Peyer's patch (tissue), 4 donors: ENCODE measurements around the gene CARMIL1.

Experiments
- POLR2A ChIP-seq, 2 donors: fragments of 450-650 bp; IDR thresholded peaks; one replicate each; pipeline ENCODE4 v1.5.1; 2017; ENCODE audit warnings: antibody characterized with exemption in 2 of 2, mild to moderate bottlenecking in 2 of 2, moderate library complexity in 2 of 2
- TF ChIP-seq, protein P1 (sequence below), 6 experiments: fragments of 450-650 bp in 4 of 6; fragments of 200-600 bp in 2 of 6; sonication (generic) in 1 of 6; IDR thresholded peaks; one replicate each; pipeline ENCODE4 v1.5.1; 2017 to 2019; ENCODE audit warnings: antibody characterized with exemption in 6 of 6, mild to moderate bottlenecking in 3 of 6, moderate library complexity in 1 of 6

DNA sequence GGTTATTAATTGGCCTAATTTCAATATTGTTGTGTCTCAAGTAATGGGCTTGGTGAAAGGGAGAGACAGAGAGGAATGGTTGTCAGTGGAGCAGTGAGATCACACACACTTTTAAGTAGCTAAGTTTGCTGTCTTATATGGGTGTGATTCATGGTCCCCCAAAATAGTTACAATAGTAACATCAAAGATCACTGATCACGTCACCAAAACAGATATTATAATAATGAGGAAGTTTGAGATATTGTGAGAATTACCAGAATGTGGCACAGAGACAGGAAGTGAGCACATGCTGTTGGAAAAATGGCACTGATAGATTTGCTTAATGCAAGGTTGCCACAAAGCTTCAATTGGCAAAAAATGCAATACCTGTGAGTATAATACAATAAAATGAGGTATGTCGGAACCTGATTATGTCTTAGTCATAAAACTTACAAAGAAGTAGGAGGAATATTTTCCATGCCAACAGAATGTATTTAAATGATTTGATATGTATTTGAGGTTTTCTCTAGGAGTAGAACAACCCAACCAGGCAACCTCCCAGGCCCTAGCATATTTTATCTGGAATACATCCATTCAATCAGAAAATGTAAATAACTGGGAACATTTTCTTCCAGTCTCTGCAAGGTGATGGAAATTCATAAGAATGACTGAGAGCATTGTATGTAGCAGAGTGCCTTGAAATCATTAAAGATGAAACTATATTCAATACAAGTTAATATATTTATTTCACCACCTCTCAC, 167.8 kb downstream of the CARMIL1 start:
- TF ChIP-seq, protein P1, sequence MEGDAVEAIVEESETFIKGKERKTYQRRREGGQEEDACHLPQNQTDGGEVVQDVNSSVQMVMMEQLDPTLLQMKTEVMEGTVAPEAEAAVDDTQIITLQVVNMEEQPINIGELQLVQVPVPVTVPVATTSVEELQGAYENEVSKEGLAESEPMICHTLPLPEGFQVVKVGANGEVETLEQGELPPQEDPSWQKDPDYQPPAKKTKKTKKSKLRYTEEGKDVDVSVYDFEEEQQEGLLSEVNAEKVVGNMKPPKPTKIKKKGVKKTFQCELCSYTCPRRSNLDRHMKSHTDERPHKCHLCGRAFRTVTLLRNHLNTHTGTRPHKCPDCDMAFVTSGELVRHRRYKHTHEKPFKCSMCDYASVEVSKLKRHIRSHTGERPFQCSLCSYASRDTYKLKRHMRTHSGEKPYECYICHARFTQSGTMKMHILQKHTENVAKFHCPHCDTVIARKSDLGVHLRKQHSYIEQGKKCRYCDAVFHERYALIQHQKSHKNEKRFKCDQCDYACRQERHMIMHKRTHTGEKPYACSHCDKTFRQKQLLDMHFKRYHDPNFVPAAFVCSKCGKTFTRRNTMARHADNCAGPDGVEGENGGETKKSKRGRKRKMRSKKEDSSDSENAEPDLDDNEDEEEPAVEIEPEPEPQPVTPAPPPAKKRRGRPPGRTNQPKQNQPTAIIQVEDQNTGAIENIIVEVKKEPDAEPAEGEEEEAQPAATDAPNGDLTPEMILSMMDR (IDR thresholded peaks at IDR 0.05) = no peak
- TF ChIP-seq POLR2A (IDR thresholded peaks at IDR 0.05) = no peak
